HG03460 (cell line): ENCODE measurements around the gene TKT.
A peak's percentile ranks its signal among the peaks of the same experiment; 100 is the strongest.

Experiments
- ATAC-seq: cut with Tn5 transposase; IDR thresholded peaks from one replicate; pipeline ENCODE4 v1.9.1; 2021; ENCODE audit not compliant: unreplicated experiment

The TKT gene

GRCh38 chr3:53226142-53226840 lies 29.5 kb downstream of the TKT start:
- ATAC-seq = no peak

GRCh38 chr3:53225651-53226050 lies 30.2 kb downstream of the TKT start:
- no peak for ATAC-seq

GRCh38 chr3:53225181-53225580 lies 30.6 kb downstream of the TKT start:
- ATAC-seq = no peak

- no peak for ATAC-seq
Observed at GRCh38 chr3:53224536-53224935, 31.3 kb downstream of the TKT start.

- no peak for ATAC-seq
Observed at GRCh38 chr3:53224026-53224425, 31.8 kb downstream of the TKT start.

- ATAC-seq = no peak
Observed at GRCh38 chr3:53223541-53223966, 32.3 kb downstream of the TKT start.

- ATAC-seq = no peak
Observed at GRCh38 chr3:53223025-53223424, 32.8 kb downstream of the TKT start.

- no peak for ATAC-seq
Observed at GRCh38 chr3:53222183-53222901, 33.5 kb downstream of the TKT start.

- no peak for ATAC-seq
Observed at GRCh38 chr3:53221827-53222182, 34.0 kb downstream of the TKT start.

GRCh38 chr3:53221345-53221744 lies 34.5 kb downstream of the TKT start:
- ATAC-seq = no peak

GRCh38 chr3:53219895-53220483 lies 35.8 kb downstream of the TKT start:
- ATAC-seq = peak; percentile 74

GRCh38 chr3:53218131-53218530 lies 37.7 kb downstream of the TKT start:
- ATAC-seq = no peak

- no peak for ATAC-seq
Observed at GRCh38 chr3:53217175-53217574, 38.6 kb downstream of the TKT start.

- no peak for ATAC-seq
Observed at GRCh38 chr3:53216723-53217122, 39.1 kb downstream of the TKT start.

GRCh38 chr3:53215816-53216215 lies 40.0 kb downstream of the TKT start:
- ATAC-seq = no peak

GRCh38 chr3:53213276-53213675 lies 42.5 kb downstream of the TKT start:
- no peak for ATAC-seq

- no peak for ATAC-seq
Observed at GRCh38 chr3:53211706-53212702, 43.8 kb downstream of the TKT start.

GRCh38 chr3:53202331-53203015 lies 53.3 kb downstream of the TKT start:
- no peak for ATAC-seq

- ATAC-seq = no peak
Observed at GRCh38 chr3:53200501-53201498, 55.0 kb downstream of the TKT start.
